Measurements from ENCODE around the gene BCL2. TPM values are rescaled to one million over a fixed set of nuclear protein-coding genes. Genes with fewer than 3 reads are reported as not detected.

Gene BCL2
- total RNA-seq, 1 donor from 2014 or later, result 14.1 TPM

GRCh38 chr18:63213936-63214671 lies 105.5 kb downstream of the BCL2 start:
- Mint-ChIP-seq H3K27ac (ENCODE audit: unreplicated experiment) (no peak overlapping the region), H3K36me3 (ENCODE audit: low read depth) (peaks cover 15% of the 10 kb centered on the region), H3K4me1 (peaks cover 4% of the 10 kb centered on the region), H3K9me3 (peaks cover 8% of the 10 kb centered on the region), H3K4me3 (no peak overlapping the region), H3K27me3 (ENCODE audit: low read depth) (no peaks in the 10 kb centered on the region)
- DNase-seq (ENCODE audit: low read depth, low spot score), result no peak
- TF ChIP-seq CTCF (conservative IDR thresholded peaks at IDR 0.05), result no peak

GRCh38 chr18:63213331-63213900 lies 106.2 kb downstream of the BCL2 start:
- no peak overlapping the region for H3K4me3 Mint-ChIP-seq
- peaks cover 4% of the 10 kb centered on the region for H3K9me3 Mint-ChIP-seq
- H3K27ac Mint-ChIP-seq (ENCODE audit: unreplicated experiment), result no peak overlapping the region
- peaks cover 10% of the 10 kb centered on the region for H3K36me3 Mint-ChIP-seq (ENCODE audit: low read depth)
- no peak for TF ChIP-seq CTCF (conservative IDR thresholded peaks at IDR 0.05)
- no peak for DNase-seq (ENCODE audit: low read depth, low spot score)
- peaks cover 4% of the 10 kb centered on the region for H3K4me1 Mint-ChIP-seq
- no peaks in the 10 kb centered on the region for H3K27me3 Mint-ChIP-seq (ENCODE audit: low read depth)

GRCh38 chr18:63210521-63210920 lies 109.0 kb downstream of the BCL2 start:
- Mint-ChIP-seq H3K27me3 (ENCODE audit: low read depth) (no peaks in the 10 kb centered on the region), H3K36me3 (ENCODE audit: low read depth) (peaks cover 4% of the 10 kb centered on the region), H3K4me1 (peaks cover 8% of the 10 kb centered on the region), H3K4me3 (no peak overlapping the region), H3K27ac (ENCODE audit: unreplicated experiment) (no peak overlapping the region), H3K9me3 (peaks cover 4% of the 10 kb centered on the region)
- DNase-seq (ENCODE audit: low read depth, low spot score), result no peak
- no peak for TF ChIP-seq CTCF (conservative IDR thresholded peaks at IDR 0.05)

- no peaks in the 10 kb centered on the region for H3K9me3 Mint-ChIP-seq
- H3K4me3 Mint-ChIP-seq, result no peak overlapping the region
- no peaks in the 10 kb centered on the region for H3K27me3 Mint-ChIP-seq (ENCODE audit: low read depth)
- H3K4me1 Mint-ChIP-seq, result peaks cover 8% of the 10 kb centered on the region
- DNase-seq (ENCODE audit: low read depth, low spot score), result no peak
- TF ChIP-seq CTCF (conservative IDR thresholded peaks at IDR 0.05), result no peak
- no peaks in the 10 kb centered on the region for H3K36me3 Mint-ChIP-seq (ENCODE audit: low read depth)
- no peak overlapping the region for H3K27ac Mint-ChIP-seq (ENCODE audit: unreplicated experiment)
These were observed 110.9 kb downstream of the BCL2 start for GRCh38 chr18:63208676-63209075.

- Mint-ChIP-seq H3K27me3 (ENCODE audit: low read depth) (no peaks in the 10 kb centered on the region), H3K27ac (ENCODE audit: unreplicated experiment) (no peak overlapping the region), H3K36me3 (ENCODE audit: low read depth) (no peaks in the 10 kb centered on the region)
These were observed 111.7 kb downstream of the BCL2 start for GRCh38 chr18:63207835-63208234.

More at GRCh38 chr18:63207835-63208234, 111.7 kb downstream of the BCL2 start:
- H3K4me1 Mint-ChIP-seq, result peaks cover 8% of the 10 kb centered on the region
- H3K9me3 Mint-ChIP-seq, result no peaks in the 10 kb centered on the region
- DNase-seq (ENCODE audit: low read depth, low spot score), result no peak
- no peak for TF ChIP-seq CTCF (conservative IDR thresholded peaks at IDR 0.05)
- no peak overlapping the region for H3K4me3 Mint-ChIP-seq
